Measurements from ENCODE around the gene LRRC74A.

LRRC74A gene

GRCh38 chr14:76867516-76868453 lies 41.6 kb downstream of the LRRC74A start:
- DNase-seq (ENCODE audit: low read depth in 1 of 2, low spot score in 1 of 2): no peak
- in situ Hi-C loops (cut with HindIII; ENCODE audit: low pct_unique_long_range_greater_than_20kb, low sequenced_read_pairs): no loop called here
- no peak for TF ChIP-seq JUND (IDR thresholded peaks at IDR 0.05; ENCODE audit: low read depth)

- in situ Hi-C loops (cut with HindIII; ENCODE audit: low pct_unique_long_range_greater_than_20kb, low sequenced_read_pairs): no loop called here
- no peak for DNase-seq (ENCODE audit: low read depth in 1 of 2, low spot score in 1 of 2)
- no peak for TF ChIP-seq JUND (IDR thresholded peaks at IDR 0.05; ENCODE audit: low read depth)
Measured at GRCh38 chr14:76868454-76869170, 42.4 kb downstream of the LRRC74A start.

- DNase-seq (ENCODE audit: low read depth in 1 of 2, low spot score in 1 of 2): peak in 1 of 2 experiments; percentile 38
- no peak for TF ChIP-seq JUND (IDR thresholded peaks at IDR 0.05; ENCODE audit: low read depth)
- in situ Hi-C loops (cut with HindIII; ENCODE audit: low pct_unique_long_range_greater_than_20kb, low sequenced_read_pairs): no loop called here
Measured at GRCh38 chr14:76870166-76870565, 44.0 kb downstream of the LRRC74A start.

- DNase-seq (ENCODE audit: low read depth in 1 of 2, low spot score in 1 of 2): peak; percentile 67 to 74
- in situ Hi-C loops (cut with HindIII; ENCODE audit: low pct_unique_long_range_greater_than_20kb, low sequenced_read_pairs): no loop called here
- TF ChIP-seq JUND (IDR thresholded peaks at IDR 0.05; ENCODE audit: low read depth): no peak
Measured at GRCh38 chr14:76872796-76873432, 46.7 kb downstream of the LRRC74A start.

- DNase-seq (ENCODE audit: low read depth in 1 of 2, low spot score in 1 of 2): no peak
- in situ Hi-C loops (cut with HindIII; ENCODE audit: low pct_unique_long_range_greater_than_20kb, low sequenced_read_pairs): no loop called here
- TF ChIP-seq JUND (IDR thresholded peaks at IDR 0.05; ENCODE audit: low read depth): no peak
Measured at GRCh38 chr14:76874734-76875133, 48.5 kb downstream of the LRRC74A start.

GRCh38 chr14:76876076-76876475 lies 49.9 kb downstream of the LRRC74A start:
- TF ChIP-seq JUND (IDR thresholded peaks at IDR 0.05; ENCODE audit: low read depth): no peak
- in situ Hi-C loops (cut with HindIII; ENCODE audit: low pct_unique_long_range_greater_than_20kb, low sequenced_read_pairs): no loop called here
- DNase-seq (ENCODE audit: low read depth in 1 of 2, low spot score in 1 of 2): peak; percentile 81 to 82

- in situ Hi-C loops (cut with HindIII; ENCODE audit: low pct_unique_long_range_greater_than_20kb, low sequenced_read_pairs): no loop called here
- TF ChIP-seq JUND (IDR thresholded peaks at IDR 0.05; ENCODE audit: low read depth): no peak
- DNase-seq (ENCODE audit: low read depth in 1 of 2, low spot score in 1 of 2): no peak
Measured at GRCh38 chr14:76877871-76878270, 51.7 kb downstream of the LRRC74A start.

GRCh38 chr14:76880449-76880848 lies 54.2 kb downstream of the LRRC74A start:
- no peak for TF ChIP-seq JUND (IDR thresholded peaks at IDR 0.05; ENCODE audit: low read depth)
- in situ Hi-C loops (cut with HindIII; ENCODE audit: low pct_unique_long_range_greater_than_20kb, low sequenced_read_pairs): no loop called here
- DNase-seq (ENCODE audit: low read depth in 1 of 2, low spot score in 1 of 2): peak in 1 of 2 experiments; percentile 36

- DNase-seq (ENCODE audit: low read depth in 1 of 2, low spot score in 1 of 2): no peak
- TF ChIP-seq JUND (IDR thresholded peaks at IDR 0.05; ENCODE audit: low read depth): no peak
- in situ Hi-C loops (cut with HindIII; ENCODE audit: low pct_unique_long_range_greater_than_20kb, low sequenced_read_pairs): no loop called here
Measured at GRCh38 chr14:76881348-76881747, 55.1 kb downstream of the LRRC74A start.

- no peak for TF ChIP-seq JUND (IDR thresholded peaks at IDR 0.05; ENCODE audit: low read depth)
- in situ Hi-C loops (cut with HindIII; ENCODE audit: low pct_unique_long_range_greater_than_20kb, low sequenced_read_pairs): no loop called here
- DNase-seq (ENCODE audit: low read depth in 1 of 2, low spot score in 1 of 2): no peak
Measured at GRCh38 chr14:76882651-76883050, 56.4 kb downstream of the LRRC74A start.

- no peak for TF ChIP-seq JUND (IDR thresholded peaks at IDR 0.05; ENCODE audit: low read depth)
- DNase-seq (ENCODE audit: low read depth in 1 of 2, low spot score in 1 of 2): no peak
- in situ Hi-C loops (cut with HindIII; ENCODE audit: low pct_unique_long_range_greater_than_20kb, low sequenced_read_pairs): no loop called here
Measured at GRCh38 chr14:76883447-76883846, 57.2 kb downstream of the LRRC74A start.

- DNase-seq (ENCODE audit: low read depth in 1 of 2, low spot score in 1 of 2): no peak
- TF ChIP-seq JUND (IDR thresholded peaks at IDR 0.05; ENCODE audit: low read depth): no peak
- in situ Hi-C loops (cut with HindIII; ENCODE audit: low pct_unique_long_range_greater_than_20kb, low sequenced_read_pairs): no loop called here
Measured at GRCh38 chr14:76884394-76884793, 58.2 kb downstream of the LRRC74A start.

Data from T47D (cell line).